K562 (cell line): ENCODE results near the gene FAM174C. TPM values are rescaled to one million over a fixed set of nuclear protein-coding genes. Genes with fewer than 3 reads are reported as not detected.

Experiments used
- CREB3L1 ChIP-seq: fragments of 450-650 bp; IDR thresholded peaks from 2 replicates; pipeline ENCODE4 v1.6.1; 2014; ENCODE audit warnings: low read depth, mild to moderate bottlenecking, moderate library complexity, borderline replicate concordance
- HLTF ChIP-seq: fragments of 450-650 bp; IDR thresholded peaks from 2 replicates; pipeline ENCODE4 v1.6.1; 2016
- NBN ChIP-seq: fragments of 450-650 bp; IDR thresholded peaks from 2 replicates; pipeline ENCODE4 v1.6.1; 2016; ENCODE audit warnings: low read depth, mild to moderate bottlenecking
- NCOA4 ChIP-seq: fragments of 450-650 bp; IDR thresholded peaks from 2 replicates; pipeline ENCODE4 v1.6.1; 2018; ENCODE audit warnings: mild to moderate bottlenecking; ENCODE audit not compliant: partially characterized antibody
- RERE ChIP-seq: sonication (generic); formaldehyde crosslinking; IDR thresholded peaks from 2 replicates; pipeline ENCODE4 v1.8.0; 2023; ENCODE audit warnings: missing genetic modification reagents, mild to moderate bottlenecking, borderline replicate concordance
- ZBTB40 ChIP-seq, 2 experiments: fragments of 450-650 bp in 1 of 2; sonication (generic) in 1 of 2; formaldehyde crosslinking in 1 of 2; IDR thresholded peaks; 2 replicates each; pipeline versions ENCODE4 v1.7.1 to v1.9.0; 2016 to 2022; ENCODE audit warnings: inconsistent platforms in 1 of 2, mild to moderate bottlenecking in 1 of 2, missing genetic modification reagents in 1 of 2
- ZC3H8 ChIP-seq: fragments of 450-650 bp; IDR thresholded peaks from 2 replicates; pipeline ENCODE4 v1.6.1; 2017
- ZFP1 ChIP-seq: fragments of 450-650 bp; formaldehyde crosslinking; IDR thresholded peaks from 2 replicates; pipeline ENCODE4 v1.4.0; 2020; ENCODE audit warnings: mild to moderate bottlenecking, mixed read lengths
- ZNF778 ChIP-seq: fragments of 450-650 bp; formaldehyde crosslinking; IDR thresholded peaks from 2 replicates; pipeline ENCODE4 v1.4.0; 2020; ENCODE audit warnings: mild to moderate bottlenecking, moderate library complexity
- ZNF830 ChIP-seq: fragments of 250-450 bp; sonication (Bioruptor Pico); IDR thresholded peaks from 2 replicates; pipeline ENCODE4 v1.5.0; 2021; ENCODE audit warnings: mild to moderate bottlenecking
- polyA plus RNA-seq, 8 experiments: library from polyadenylated mRNA; depleted of rRNA in 4 of 8; stranded (reverse) in 5 of 8; unstranded in 3 of 8; fragments of >200 nt; fragmentation: Nextera tagmentation in 2 of 8; fragmentation: Illumina TruSeq in 1 of 8; extraction: Ambion mirVana in 2 of 8; extraction: Trizol in 1 of 8; gene quantifications; 2 replicates each; pipeline versions ENCODE4 v1.2.1 to v1.2.3, GENCODE V29; 2011 to 2014; ENCODE audit warnings: inconsistent platforms in 1 of 8, missing spikeins in 1 of 8
- total RNA-seq, 7 experiments: library from RNA; depleted of rRNA in 6 of 7; stranded (reverse); fragments of >200 nt in 6 of 7; fragmentation: Illumina TruSeq in 2 of 7; extraction: Trizol in 2 of 7; gene quantifications; 2 replicates each; pipeline versions ENCODE4 v1.2.1 to v1.2.3, GENCODE V29; 2011 to 2021; ENCODE audit warnings: low replicate concordance in 1 of 7

The FAM174C gene
- total and polyA plus RNA-seq, 9 of the 15 experiments (the other 6 are each of a cell fraction or from before 2014, with no cell fraction given), result 0.66 to 89.6 (median 20.3) TPM

DNA sequence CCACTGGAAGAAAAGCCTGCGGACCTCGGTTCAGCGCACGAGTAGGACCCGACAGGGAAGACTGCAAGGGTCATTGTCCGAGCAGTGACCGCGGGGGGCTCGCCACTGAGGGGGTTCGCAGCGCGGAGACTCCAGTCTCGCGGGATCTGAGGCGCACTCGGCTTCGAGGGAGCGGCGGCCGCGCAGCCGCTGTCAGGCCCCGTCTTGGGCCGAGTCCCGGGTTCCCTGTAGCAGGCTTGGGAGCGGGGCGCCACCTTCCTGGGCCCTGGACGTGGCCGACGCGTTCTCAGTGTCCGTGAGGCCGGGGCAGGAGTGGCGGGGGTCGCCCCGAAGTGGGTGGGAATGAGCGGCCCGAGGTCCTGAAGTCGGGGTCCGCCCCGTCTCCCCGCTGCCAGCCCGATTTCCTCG is 474 bp upstream of the FAM174C start (continued):
- no peak for TF ChIP-seq ZBTB40 (IDR thresholded peaks at IDR 0.05)
- TF ChIP-seq ZBTB40 (CRISPR knock-in tag; IDR thresholded peaks at IDR 0.05), result no peak
- TF ChIP-seq ZNF778, result no peak
- TF ChIP-seq CREB3L1, result peak; percentile 76; the same call in 1 of the 2 replicates
- TF ChIP-seq RERE, result no peak; the same call in 1 of the 2 replicates
- TF ChIP-seq NBN, result no peak
- TF ChIP-seq HLTF, result 0 out of 2 replicates have a peak, but pooled peaks have one; percentile 30
- TF ChIP-seq ZNF830, result peak; percentile 94
- TF ChIP-seq ZFP1 (CRISPR knock-in tag), result no peak
- TF ChIP-seq ZC3H8, result no peak
- no peak for TF ChIP-seq NCOA4
